Measurements from ENCODE around the gene NRARP.

The NRARP gene

DNA sequence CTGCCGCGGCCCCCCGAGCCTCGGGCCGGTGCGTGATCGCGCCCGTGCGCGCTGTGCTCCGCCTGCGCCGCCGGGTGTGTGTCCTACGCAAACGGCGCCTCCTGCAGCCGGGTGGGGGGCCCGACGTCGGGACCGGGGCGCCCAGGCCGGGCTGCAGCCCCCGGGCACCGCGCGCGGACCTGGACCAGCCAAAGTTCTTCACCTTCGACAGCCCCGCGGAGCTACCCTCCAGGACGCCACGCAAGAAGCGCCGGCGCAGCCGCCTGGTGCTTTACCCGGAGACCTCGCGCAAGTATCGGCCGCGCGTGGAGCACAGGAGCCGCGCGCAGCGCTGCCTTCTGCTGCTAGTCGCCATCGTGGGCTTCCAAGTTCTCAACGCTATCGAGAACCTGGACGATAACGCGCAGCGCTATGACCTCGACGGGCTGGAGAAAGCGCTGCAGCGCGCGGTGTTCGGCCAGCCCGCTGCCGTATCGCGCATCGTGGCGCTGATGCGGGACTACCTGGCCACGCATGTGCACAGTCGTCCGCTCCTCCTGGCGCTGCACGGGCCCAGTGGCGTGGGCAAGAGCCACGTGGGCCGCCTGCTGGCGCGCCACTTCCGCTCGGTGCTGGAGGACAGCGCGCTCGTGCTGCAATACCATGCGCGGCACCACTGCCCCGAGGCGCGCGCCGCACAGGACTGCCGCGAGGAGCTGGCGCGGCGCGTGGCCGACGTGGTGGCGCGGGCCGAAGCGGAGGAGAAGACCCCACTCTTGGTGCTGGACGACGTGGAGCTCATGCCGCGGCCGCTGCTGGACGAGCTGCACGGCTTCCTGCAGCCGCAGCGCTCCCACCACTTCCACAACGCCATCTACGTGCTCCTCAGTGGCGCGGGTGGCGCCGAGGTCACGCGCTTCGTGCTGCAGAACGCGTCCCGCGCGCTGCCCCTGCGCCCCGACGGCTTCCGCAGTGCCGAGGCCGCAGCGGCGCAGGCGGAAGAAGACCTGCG is 23.1 kb downstream of the NRARP start:
- DNase-seq = no peak

GRCh38 chr9:137278061-137278701 is 23.9 kb downstream of the NRARP start:
- no peak for DNase-seq

DNA sequence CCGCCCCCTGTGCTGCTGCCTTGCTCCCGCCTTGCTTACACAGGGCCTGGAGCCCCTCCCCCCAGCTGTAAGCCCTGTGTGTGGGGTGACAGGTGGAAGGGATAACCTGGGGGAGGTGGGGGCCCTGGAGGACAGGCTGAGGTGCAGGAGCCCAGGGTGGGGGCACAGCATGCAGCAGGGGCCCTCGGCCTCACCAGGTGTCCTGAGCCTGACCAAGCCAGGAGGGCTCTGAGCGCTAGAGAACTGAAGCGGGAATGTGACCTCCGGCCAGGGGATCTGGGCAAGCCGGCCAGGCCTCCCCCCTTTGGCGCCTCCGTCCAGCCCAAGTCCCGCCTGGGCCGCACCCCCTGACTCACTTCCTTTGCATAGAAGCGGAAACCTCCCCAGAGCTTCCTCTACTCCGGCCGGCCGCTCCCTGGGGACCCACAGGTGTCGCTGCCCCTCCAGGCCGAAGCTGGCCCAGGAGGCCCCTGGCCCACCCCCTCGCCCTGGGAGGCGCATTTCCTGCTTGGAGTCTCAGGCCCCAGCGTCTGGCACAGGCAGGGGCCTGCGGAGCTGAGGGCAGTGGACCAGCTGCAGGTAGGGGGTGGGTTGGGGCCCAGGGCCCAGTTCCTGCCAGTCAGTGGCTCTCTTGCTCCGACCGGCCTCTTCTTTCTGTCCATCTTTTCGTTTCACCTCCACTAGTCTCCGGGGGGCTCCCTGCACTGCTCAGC is 24.6 kb downstream of the NRARP start, which contains the start of gene TOR4A:
TOR4A (plus strand) TSS at position 398 of the 713 bp plus-strand sequence. CDS start 964 bp downstream, outside the sequence.
- peak in 11 of 58 donors; percentile 12 to 39 (median 22) for DNase-seq

- DNase-seq = peak in 1 of 58 donors; percentile 23
These were observed 25.4 kb downstream of the NRARP start for GRCh38 chr9:137276473-137277328.

- no peak for DNase-seq
These were observed 26.2 kb downstream of the NRARP start for GRCh38 chr9:137275588-137276472.

DNA sequence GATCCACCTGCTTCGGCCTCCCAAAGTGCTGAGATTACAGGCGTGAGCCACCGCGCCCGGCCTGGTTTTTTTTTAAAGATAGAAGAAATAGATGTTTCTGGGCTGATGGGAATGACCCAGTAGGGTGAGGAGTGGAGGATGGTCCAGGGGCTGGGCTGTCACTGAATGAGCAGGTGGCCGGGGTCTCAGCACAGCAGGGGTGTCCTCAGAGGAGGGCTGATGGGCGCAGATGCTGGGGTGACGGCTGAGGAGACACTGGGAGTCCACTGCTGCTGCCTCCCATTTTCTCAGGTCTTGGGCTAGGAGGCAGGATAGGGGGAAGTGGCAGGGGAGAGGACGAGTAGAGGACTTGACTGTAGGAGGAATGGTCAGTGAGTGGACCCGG is 26.9 kb downstream of the NRARP start:
- no peak for DNase-seq

GRCh38 chr9:137273611-137274320 is 28.3 kb downstream of the NRARP start:
- DNase-seq = no peak

- no peak for DNase-seq
These were observed 29.0 kb downstream of the NRARP start for GRCh38 chr9:137273095-137273490.

DNA sequence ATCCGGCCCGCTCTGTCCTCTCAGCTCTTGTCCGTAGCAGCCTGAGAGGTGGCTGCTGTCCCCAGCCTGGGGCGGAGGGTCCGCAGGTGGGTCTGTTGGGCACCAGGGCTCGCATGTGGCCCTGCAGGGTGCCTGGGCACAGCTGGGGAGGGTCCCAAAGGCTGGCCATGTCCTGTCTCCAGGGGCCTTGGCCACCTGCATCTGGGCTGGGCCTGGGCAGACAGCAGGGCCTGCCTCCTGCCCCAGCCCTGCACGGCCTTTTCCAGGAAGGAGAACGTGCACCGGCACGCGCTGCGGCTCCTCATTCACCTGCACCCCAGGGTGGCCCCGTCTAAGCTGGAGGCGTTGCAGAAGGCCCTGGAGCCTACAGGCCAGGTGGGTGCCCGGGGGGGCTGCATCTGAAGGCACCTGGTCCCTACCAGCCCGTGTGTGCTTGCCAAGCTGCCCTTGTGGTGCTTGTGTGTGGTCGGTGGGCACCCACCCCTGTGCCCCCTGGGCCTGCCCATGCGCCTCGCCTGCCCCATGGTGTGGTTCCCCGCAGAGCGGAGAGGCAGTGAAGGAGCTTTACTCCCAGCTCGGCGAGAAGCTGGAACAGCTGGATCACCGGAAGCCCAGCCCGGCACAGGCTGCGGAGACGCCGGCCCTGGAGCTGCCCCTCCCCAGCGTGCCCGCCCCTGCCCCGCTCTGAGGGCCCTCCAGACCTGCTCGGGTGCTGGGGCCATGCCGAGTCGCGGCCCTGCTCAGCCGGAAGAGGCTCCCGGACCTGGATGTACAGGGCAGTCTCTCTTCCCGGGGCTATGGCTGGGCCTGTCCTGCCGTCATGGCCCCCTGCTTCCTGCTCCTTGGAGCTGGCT is 29.6 kb downstream of the NRARP start:
- DNase-seq = no peak

DNA sequence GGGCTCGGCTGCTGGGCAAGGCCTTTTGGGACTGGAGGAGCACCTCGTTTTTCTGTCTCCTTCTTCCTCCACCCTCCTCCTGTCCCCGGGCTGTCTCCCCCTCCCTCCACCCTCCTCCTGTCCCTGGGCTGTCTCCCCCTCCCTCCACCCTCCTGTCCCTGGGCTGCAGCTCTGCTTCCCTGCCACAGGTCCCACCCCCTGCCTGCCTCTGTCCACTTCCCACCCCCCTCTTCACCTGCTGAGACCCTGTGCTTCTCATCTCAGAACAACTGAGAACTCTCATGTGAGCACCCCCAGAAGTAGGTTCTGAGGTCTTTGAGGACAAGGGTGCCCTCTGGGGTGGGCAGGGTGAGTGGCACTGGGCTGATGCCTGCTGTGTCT is 30.4 kb downstream of the NRARP start:
- DNase-seq = no peak

DNA sequence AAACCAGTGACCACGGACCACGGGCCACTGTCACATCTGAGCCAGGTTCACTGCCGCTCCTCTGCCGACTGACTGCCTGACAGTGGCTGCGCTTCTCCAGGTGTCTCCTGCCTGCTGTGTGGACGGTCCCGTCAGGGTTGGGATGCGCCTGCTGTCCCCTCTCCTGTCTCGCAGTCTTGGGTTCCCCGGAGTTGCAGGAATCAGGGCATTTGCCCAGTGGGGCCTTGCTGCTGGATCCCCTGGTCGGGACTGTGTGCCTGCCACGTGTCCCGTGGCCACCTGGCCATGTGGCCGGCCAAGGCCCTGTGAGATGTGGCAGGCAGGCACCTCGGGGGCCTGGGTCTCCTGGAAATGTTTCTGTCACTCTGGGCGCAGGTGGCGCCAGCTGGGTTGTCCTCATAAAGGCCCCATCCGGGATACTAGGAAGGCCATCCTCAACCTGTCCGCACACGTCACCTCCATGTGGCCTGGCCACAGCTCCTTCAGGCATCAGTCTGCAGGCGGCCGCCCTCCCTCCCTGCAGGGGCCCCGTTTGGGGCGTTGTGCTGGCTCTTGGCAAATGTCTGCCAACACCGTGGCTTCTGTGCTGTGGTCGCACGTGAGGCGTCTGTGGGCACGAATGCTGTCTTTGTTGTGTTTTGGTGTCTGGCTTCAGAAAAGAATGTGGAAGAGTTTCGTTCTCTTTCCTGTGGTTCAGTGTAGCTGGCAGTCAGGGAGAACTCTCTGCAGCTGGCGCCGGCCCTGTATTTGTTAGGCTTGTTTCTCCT is 31.0 kb downstream of the NRARP start:
- no peak for DNase-seq

GRCh38 chr9:137269231-137269772 is 32.8 kb downstream of the NRARP start:
- DNase-seq = no peak

DNA sequence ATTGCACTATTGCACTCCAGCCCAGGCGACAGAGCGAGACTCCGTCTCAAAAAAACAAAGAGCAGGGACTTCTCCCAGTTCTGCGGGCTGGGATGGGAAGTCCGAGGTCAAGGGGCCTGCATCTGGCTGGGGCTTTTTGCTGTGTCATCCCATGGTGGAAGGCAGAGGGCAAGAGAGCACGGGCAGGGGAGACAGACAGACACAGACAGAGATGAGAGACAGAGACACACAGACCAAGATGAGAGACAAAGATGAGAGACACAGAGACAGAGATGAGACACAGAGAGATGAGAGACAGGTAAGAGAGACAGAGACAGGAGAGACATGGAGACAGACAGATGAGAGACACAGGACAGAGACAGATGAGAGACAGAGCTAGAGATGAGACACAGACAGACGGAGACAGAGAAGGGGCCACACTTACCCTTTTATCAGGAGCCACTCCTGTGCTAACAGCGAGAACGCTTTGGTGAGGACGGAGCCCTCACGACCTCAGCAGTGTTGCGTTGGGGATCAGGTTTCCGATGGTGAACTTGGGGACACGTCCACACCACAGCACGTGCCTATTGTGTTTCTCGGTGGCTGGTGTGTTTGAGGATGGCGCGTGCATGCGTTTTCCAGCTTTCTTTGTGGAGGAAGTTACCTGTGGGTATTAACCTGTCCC is 33.4 kb downstream of the NRARP start:
- DNase-seq = no peak

- no peak for DNase-seq
These were observed 34.1 kb downstream of the NRARP start for GRCh38 chr9:137267933-137268355.

GRCh38 chr9:137266585-137267453 is 35.3 kb downstream of the NRARP start:
- DNase-seq = no peak
